ENCODE measurements around the gene TMEM161A. TPM values are rescaled to one million over a fixed set of nuclear protein-coding genes. Genes with fewer than 3 reads are reported as not detected.
A peak's percentile ranks its signal among the peaks of the same experiment; 100 is the strongest.

The TMEM161A gene
- total and polyA plus RNA-seq, 2 of the 13 experiments (the other 11 are each of a cell fraction or from before 2014, with no cell fraction given), result 25.9 to 31.4 TPM

GRCh38 chr19:19160461-19161035, 22.3 kb upstream of the TMEM161A start:
- no TSS peak for BruUV-seq (replicated peaks)
- DNase-seq (ENCODE audit: low spot score), result no peak
- H4K20me1 ChIP-seq (ENCODE audit: insufficient read depth, low read length), result no peaks in the 10 kb centered on the region
- H2AFZ ChIP-seq (ENCODE audit: low read length), result no peak overlapping the region
- H3K27ac ChIP-seq (ENCODE audit: extremely low read length, insufficient read depth, low read length), result no peak overlapping the region
- H3K36me3 ChIP-seq (replicated peaks in 1 of 2; ENCODE audit: control insufficient read depth in 1 of 2, insufficient read depth in 2 of 2, low read length in 2 of 2), result no peaks in the 10 kb centered on the region
- no peaks in the 10 kb centered on the region for H3K4me1 ChIP-seq (ENCODE audit: insufficient read depth, low read length)
- 89% methylated on average over 14 of the region's 26 CpGs for WGBS (ENCODE audit: low lambda C conversion rate)
- no peaks in the 10 kb centered on the region for H3K79me2 ChIP-seq (ENCODE audit: insufficient read depth, low read length)
- no peaks in the 10 kb centered on the region for H3K27me3 ChIP-seq (ENCODE audit: control insufficient read depth in 1 of 2, insufficient read depth in 2 of 2, low read length in 2 of 2)
- intact Hi-C loops (cut with micrococcal nuclease; ENCODE audit: unreplicated experiment), result no loop called here
- no peaks in the 10 kb centered on the region for H3K9me3 ChIP-seq (ENCODE audit: low read length)
- in situ Hi-C loops (cut with HindIII; ENCODE audit: extremely low pct_ligation_motif_present, low pct_unique_long_range_greater_than_20kb), result no loop called here
- POLR2A ChIA-PET, result no interaction called here
- ATAC-seq, result no peak
- TF ChIP-seq MAF1 (CRISPR knock-in tag; IDR thresholded peaks at IDR 0.05; ENCODE audit: borderline replicate concordance) (no peak), ZNF558 (CRISPR knock-in tag; IDR thresholded peaks at IDR 0.05; ENCODE audit: borderline replicate concordance) (no peak), ELK4 (CRISPR knock-in tag; IDR thresholded peaks at IDR 0.05; ENCODE audit: borderline replicate concordance) (no peak), NR2C2 (CRISPR knock-in tag; IDR thresholded peaks at IDR 0.05; ENCODE audit: borderline replicate concordance) (no peak), ZNF567 (CRISPR knock-in tag; IDR thresholded peaks at IDR 0.05; ENCODE audit: borderline replicate concordance) (no peak), YEATS2 (CRISPR knock-in tag; IDR thresholded peaks at IDR 0.05; ENCODE audit: borderline replicate concordance) (no peak)
- CTCF ChIA-PET (ENCODE audit: low intra/inter-chr PET ratio, low total read pairs), result no interaction called here
- H3K9ac ChIP-seq (ENCODE audit: insufficient read depth, low read depth, low read length), result no peak overlapping the region
- no peak for FAIRE-seq
- H3K4me2 ChIP-seq (ENCODE audit: low read depth, low read length), result no peak overlapping the region
- no peak overlapping the region for H3K4me3 ChIP-seq (replicated peaks in 1 of 3; ENCODE audit: insufficient read depth in 1 of 3, low read depth in 2 of 3, low read length in 3 of 3)

GRCh38 chr19:19159534-19159933, 21.3 kb upstream of the TMEM161A start:
- CTCF ChIA-PET (ENCODE audit: low intra/inter-chr PET ratio, low total read pairs), result no interaction called here
- in situ Hi-C loops (cut with HindIII; ENCODE audit: extremely low pct_ligation_motif_present, low pct_unique_long_range_greater_than_20kb), result no loop called here
- Histone ChIP-seq H3K9me3 (ENCODE audit: low read length) (no peaks in the 10 kb centered on the region), H3K4me3 (replicated peaks in 1 of 3; ENCODE audit: insufficient read depth in 1 of 3, low read depth in 2 of 3, low read length in 3 of 3) (no peak overlapping the region), H2AFZ (ENCODE audit: low read length) (no peak overlapping the region), H3K27me3 (ENCODE audit: control insufficient read depth in 1 of 2, insufficient read depth in 2 of 2, low read length in 2 of 2) (no peaks in the 10 kb centered on the region), H3K36me3 (replicated peaks in 1 of 2; ENCODE audit: control insufficient read depth in 1 of 2, insufficient read depth in 2 of 2, low read length in 2 of 2) (no peaks in the 10 kb centered on the region), H3K9ac (ENCODE audit: insufficient read depth, low read depth, low read length) (no peak overlapping the region), H3K79me2 (ENCODE audit: insufficient read depth, low read length) (no peaks in the 10 kb centered on the region), H3K4me1 (ENCODE audit: insufficient read depth, low read length) (no peaks in the 10 kb centered on the region), H3K4me2 (ENCODE audit: low read depth, low read length) (no peak overlapping the region), H4K20me1 (ENCODE audit: insufficient read depth, low read length) (no peaks in the 10 kb centered on the region), H3K27ac (ENCODE audit: extremely low read length, insufficient read depth, low read length) (no peak overlapping the region)
- no TSS peak for BruUV-seq (replicated peaks)
- no peak for DNase-seq (ENCODE audit: low spot score)
- intact Hi-C loops (cut with micrococcal nuclease; ENCODE audit: unreplicated experiment), result no loop called here
- POLR2A ChIA-PET, result no interaction called here
- ATAC-seq, result no peak
- no peak for FAIRE-seq
- 89% methylated on average over 4 of the region's 4 CpGs for WGBS (ENCODE audit: low lambda C conversion rate)
- TF ChIP-seq SNAPC4 (CRISPR knock-in tag; IDR thresholded peaks at IDR 0.05) (no peak), ZNF3 (CRISPR knock-in tag; IDR thresholded peaks at IDR 0.05) (peak; percentile 91)
